NCI-H128 (cell line): ENCODE measurements around the gene PPP1R13B.
"Not testable (repeated sequence)": the region's sequence is repeated elsewhere in the genome, so short reads cannot be mapped to it uniquely, and the experiment has no call there.

ENCODE experiments used
- DNase-seq: peaks from one replicate; lab custom pipeline; 2025; ENCODE audit not compliant: unreplicated experiment; lab: John Stamatoyannopoulos, UW

Gene PPP1R13B

GRCh38 chr14:103859416-103860202, 12.2 kb upstream of the PPP1R13B start:
- no peak for DNase-seq

GRCh38 chr14:103858063-103858781, 10.8 kb upstream of the PPP1R13B start:
- DNase-seq: no peak

- DNase-seq: no peak
These were observed 9.9 kb upstream of the PPP1R13B start for GRCh38 chr14:103857256-103857655.

- DNase-seq: no peak
These were observed 9.2 kb upstream of the PPP1R13B start for GRCh38 chr14:103856607-103857006.

GRCh38 chr14:103856105-103856504, 8.7 kb upstream of the PPP1R13B start:
- no peak for DNase-seq

GRCh38 chr14:103855734-103856095, 8.3 kb upstream of the PPP1R13B start:
- DNase-seq: no peak

- DNase-seq: peak; percentile 84
These were observed 7.7 kb upstream of the PPP1R13B start for GRCh38 chr14:103854822-103855733.

GRCh38 chr14:103854017-103854808, 6.8 kb upstream of the PPP1R13B start:
- DNase-seq: no peak

GRCh38 chr14:103849151-103849886, 1.9 kb upstream of the PPP1R13B start:
- DNase-seq: no peak

- DNase-seq: no peak
These were observed 1.1 kb upstream of the PPP1R13B start for GRCh38 chr14:103848175-103849077.

GRCh38 chr14:103846543-103847450, 578 bp downstream of the PPP1R13B start:
- no peak for DNase-seq

- no peak for DNase-seq
These were observed 1.3 kb downstream of the PPP1R13B start for GRCh38 chr14:103846097-103846496.

- no peak for DNase-seq
These were observed 2.0 kb downstream of the PPP1R13B start for GRCh38 chr14:103845327-103845726.

GRCh38 chr14:103841265-103841664, 6.1 kb downstream of the PPP1R13B start:
- DNase-seq: not testable (repeated sequence)

GRCh38 chr14:103840014-103840413, 7.4 kb downstream of the PPP1R13B start:
- DNase-seq: no peak

GRCh38 chr14:103839579-103839978, 7.8 kb downstream of the PPP1R13B start:
- DNase-seq: no peak

GRCh38 chr14:103838117-103838516, 9.3 kb downstream of the PPP1R13B start:
- DNase-seq: no peak
